HUES48 (cell line): ENCODE data around the gene SCRN2.

Source experiments
- H3K27ac ChIP-seq: one replicate; pipeline ENCODE4 v1.7.0; 2013; ENCODE audit warnings: low read depth, low read length, inconsistent platforms
- H3K27me3 ChIP-seq: 2 replicates; pipeline ENCODE4 v1.6.1; 2013; ENCODE audit warnings: mild to moderate bottlenecking, low read length; ENCODE audit not compliant: control insufficient read depth, insufficient read depth
- H3K36me3 ChIP-seq: 2 replicates; pipeline ENCODE4 v1.6.1; 2013; ENCODE audit warnings: low read length; ENCODE audit not compliant: control insufficient read depth, insufficient read depth
- H3K4me1 ChIP-seq: 2 replicates; pipeline ENCODE4 v1.6.1; 2013; ENCODE audit warnings: mild to moderate bottlenecking, low read length; ENCODE audit not compliant: control insufficient read depth, insufficient read depth
- H3K4me3 ChIP-seq: 2 replicates; pipeline ENCODE4 v1.5.1; 2013; ENCODE audit warnings: mild to moderate bottlenecking, low read depth, low read length
- H3K9ac ChIP-seq: 2 replicates; pipeline ENCODE4 v1.6.1; 2013; ENCODE audit warnings: mild to moderate bottlenecking, low read depth, low read length, moderate library complexity
- H3K9me3 ChIP-seq: 2 replicates; pipeline ENCODE4 v1.6.1; 2013; ENCODE audit warnings: low read length; ENCODE audit not compliant: control insufficient read depth, insufficient read depth

The SCRN2 gene

DNA sequence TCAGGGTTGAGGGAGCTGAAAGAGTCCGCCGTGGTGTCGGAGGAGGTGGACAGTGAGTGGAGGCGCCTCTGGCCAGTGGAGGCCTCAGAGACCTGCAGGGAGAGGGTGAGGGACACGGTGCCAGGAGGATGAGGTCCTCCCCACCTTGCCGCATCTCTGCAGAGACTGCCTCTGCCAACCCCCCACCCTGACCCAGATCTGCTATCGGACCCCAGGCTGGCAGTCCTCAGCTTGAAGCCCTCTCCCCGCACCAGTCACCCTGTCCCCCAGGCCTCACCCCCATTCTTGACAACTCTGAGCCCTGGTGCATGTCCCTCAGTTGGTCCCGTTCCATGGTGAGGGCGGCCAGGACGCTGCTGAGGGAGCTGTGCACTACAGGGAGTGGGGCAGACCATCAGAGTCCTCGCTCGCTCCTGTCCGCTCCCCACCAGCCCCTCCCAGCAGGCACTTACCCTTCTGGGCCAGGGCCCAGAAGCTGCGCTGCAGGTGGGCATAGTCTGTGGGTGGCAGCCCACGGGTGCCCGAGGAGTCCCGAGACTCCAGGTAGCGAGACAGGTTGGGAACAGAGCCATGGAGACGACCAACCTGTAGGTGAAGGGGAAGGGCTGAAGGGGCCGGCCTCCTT lies 24.9 kb downstream of the SCRN2 start:
- Histone ChIP-seq H3K4me1 (no peaks in the 10 kb centered on the region), H3K4me3 (no peak overlapping the region), H3K9ac (no peak overlapping the region), H3K36me3 (peaks cover 5% of the 10 kb centered on the region; the same call in 1 of the 2 replicates), H3K9me3 (no peaks in the 10 kb centered on the region), H3K27me3 (no peaks in the 10 kb centered on the region), H3K27ac (no peak overlapping the region)

DNA sequence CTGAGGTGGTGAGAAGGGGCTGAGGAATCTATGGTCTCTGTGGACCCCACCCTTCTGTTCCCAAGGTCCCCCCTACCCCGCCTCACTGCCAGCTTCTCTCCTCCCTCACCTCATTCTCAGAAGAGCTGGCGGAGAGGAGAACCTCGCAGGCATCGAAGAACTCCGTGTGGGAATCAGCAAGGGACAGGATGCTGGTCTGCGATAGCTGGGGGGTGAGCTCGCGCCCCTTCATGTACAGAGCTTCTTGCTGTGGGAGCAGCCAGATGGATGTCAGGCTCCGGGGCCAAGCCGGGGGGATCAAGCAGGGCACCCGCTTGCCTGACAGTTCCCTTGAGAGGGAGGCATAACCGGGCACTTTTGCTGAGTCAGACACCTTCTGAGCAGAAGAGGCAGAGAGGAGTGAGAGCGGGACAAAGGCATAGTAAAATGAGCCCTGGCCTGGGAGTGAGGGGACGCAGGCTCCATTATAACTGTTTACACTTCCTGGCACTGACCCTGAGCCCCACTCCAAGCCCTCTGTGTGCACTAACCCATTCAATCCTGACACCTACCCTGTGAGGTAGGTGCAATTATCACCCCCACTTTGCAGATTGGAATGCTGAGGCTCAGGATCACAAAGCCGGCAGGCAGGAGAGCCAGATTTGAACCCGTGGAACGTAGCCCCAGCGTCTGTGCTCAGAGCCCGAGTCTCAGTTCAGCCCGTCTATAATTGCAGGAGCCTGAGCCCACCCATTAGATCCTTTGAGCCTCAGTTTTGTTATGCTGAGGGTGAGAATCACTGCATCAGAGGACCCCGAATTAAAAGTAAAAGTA lies 25.8 kb downstream of the SCRN2 start:
- no peaks in the 10 kb centered on the region for H3K27me3 ChIP-seq
- no peaks in the 10 kb centered on the region for H3K9me3 ChIP-seq
- H3K4me1 ChIP-seq, result no peaks in the 10 kb centered on the region
- no peak overlapping the region for H3K9ac ChIP-seq
- no peak overlapping the region for H3K27ac ChIP-seq
- peaks cover 5% of the 10 kb centered on the region; the same call in 1 of the 2 replicates for H3K36me3 ChIP-seq
- no peak overlapping the region for H3K4me3 ChIP-seq

DNA sequence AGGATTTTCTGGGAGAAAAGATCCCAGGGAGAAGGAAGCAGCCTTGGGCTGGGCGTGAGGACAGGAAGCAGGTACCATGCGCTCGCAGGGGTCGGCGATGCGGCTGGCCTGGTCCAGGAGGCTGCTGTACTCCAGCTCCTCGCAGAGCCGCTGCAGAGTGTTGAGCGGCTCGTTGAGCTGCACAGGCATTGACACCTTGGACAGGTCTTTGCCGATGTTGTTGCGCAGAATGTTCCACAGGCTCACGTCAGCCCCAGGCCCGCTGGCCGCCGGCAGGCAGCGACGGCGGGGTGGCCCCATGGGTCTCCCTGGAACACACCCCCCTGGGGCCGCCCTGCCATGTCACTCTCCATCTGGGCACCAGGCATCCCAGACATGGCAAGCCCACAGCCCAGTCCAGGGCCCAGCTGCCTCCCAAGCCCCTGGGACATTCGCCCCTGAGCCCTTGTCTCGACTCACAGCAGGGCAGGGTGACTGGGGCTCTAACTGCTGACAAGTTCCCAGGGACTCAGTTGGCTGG lies 27.5 kb downstream of the SCRN2 start:
- H3K9ac ChIP-seq, result no peak overlapping the region
- H3K9me3 ChIP-seq, result no peaks in the 10 kb centered on the region
- no peak overlapping the region for H3K4me3 ChIP-seq
- H3K4me1 ChIP-seq, result no peaks in the 10 kb centered on the region
- H3K36me3 ChIP-seq, result peaks cover 8% of the 10 kb centered on the region; the same call in 1 of the 2 replicates
- no peak overlapping the region for H3K27ac ChIP-seq
- no peaks in the 10 kb centered on the region for H3K27me3 ChIP-seq

DNA sequence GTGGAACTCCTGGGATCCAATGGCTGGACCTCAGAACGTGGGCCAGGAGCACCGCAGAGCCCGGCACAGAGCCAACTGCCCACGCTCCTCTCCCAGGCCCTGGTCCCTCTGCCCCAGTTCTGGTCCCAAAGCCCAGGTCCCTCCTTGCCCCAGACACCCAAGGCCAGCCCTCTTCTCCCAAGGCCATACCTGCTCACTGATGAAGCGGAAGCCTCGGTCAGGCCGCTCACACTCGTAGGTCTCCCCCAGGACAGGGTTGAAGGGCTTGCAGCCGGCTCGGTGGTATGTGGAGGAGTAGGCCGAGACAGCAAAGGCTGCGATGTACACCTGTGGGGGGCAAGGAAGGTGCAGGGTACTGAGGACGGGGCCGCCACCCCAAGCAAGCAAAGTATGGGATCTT lies 28.0 kb downstream of the SCRN2 start:
- Histone ChIP-seq H3K27ac (no peak overlapping the region), H3K9ac (no peak overlapping the region), H3K9me3 (no peaks in the 10 kb centered on the region), H3K4me1 (no peaks in the 10 kb centered on the region), H3K27me3 (no peaks in the 10 kb centered on the region), H3K36me3 (peaks cover 8% of the 10 kb centered on the region; the same call in 1 of the 2 replicates), H3K4me3 (no peak overlapping the region)

DNA sequence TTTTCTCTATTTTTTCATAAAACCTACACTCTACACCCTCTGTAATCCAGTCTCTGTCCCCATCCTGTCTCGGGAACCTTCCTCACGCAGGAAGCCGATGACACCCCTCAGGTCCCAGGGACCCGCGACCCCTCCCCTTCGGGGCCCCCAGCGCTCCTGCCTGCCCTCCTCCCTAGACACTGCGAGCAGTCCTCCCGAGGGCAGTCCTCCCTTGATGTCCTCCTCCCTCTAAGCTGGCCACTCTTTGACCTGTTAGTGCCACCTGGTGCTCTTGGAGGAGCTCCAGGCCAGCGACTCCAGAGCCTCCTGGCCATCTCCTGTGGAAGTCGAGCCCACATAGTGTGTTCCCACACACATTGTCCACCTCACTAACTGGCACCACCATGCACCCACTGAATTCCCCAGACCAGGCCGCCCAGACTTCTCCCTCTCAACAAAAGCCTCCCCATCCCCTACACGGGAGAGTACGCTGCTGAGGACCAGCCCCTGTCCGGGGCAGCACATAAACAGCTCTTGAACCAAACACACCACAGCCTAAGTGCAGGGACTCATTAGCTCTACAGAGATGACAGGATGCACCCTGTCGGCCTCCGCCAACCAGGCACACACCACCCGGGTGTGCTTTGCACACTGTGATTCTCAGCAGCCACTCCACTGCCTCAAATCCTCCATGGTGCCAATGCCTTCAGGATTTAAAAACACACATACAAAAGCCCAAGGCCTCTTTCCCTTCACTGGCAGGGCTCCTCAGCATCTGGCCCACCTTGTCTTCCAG lies 28.7 kb downstream of the SCRN2 start:
- no peaks in the 10 kb centered on the region for H3K9me3 ChIP-seq
- H3K27me3 ChIP-seq, result no peaks in the 10 kb centered on the region
- no peak overlapping the region for H3K9ac ChIP-seq
- H3K4me1 ChIP-seq, result no peaks in the 10 kb centered on the region
- peaks cover 8% of the 10 kb centered on the region; the same call in 1 of the 2 replicates for H3K36me3 ChIP-seq
- no peak overlapping the region for H3K4me3 ChIP-seq
- no peak overlapping the region for H3K27ac ChIP-seq

DNA sequence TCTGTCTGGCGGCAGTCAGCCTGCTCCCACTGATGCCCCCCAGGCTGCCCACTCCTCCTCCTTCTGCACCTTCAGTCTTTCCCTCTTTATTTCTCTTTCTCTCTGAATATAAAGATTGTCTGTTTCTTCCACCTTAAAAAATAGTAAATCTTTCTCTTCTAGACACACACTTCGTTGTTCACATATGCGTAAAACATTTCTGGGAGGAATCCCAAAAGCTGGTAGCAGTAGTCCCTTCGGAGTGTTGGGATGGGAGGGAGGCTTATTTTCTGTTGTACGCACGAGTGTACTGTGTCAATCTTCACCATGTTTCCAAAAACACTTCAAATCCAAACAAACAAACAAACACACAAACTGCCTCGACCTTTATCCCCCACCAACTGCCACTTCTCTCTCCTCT lies 29.4 kb downstream of the SCRN2 start:
- Histone ChIP-seq H3K4me3 (no peak overlapping the region), H3K27ac (no peak overlapping the region), H3K9me3 (no peaks in the 10 kb centered on the region), H3K27me3 (no peaks in the 10 kb centered on the region), H3K4me1 (no peaks in the 10 kb centered on the region), H3K36me3 (peaks cover 7% of the 10 kb centered on the region; the same call in 1 of the 2 replicates), H3K9ac (no peak overlapping the region)

DNA sequence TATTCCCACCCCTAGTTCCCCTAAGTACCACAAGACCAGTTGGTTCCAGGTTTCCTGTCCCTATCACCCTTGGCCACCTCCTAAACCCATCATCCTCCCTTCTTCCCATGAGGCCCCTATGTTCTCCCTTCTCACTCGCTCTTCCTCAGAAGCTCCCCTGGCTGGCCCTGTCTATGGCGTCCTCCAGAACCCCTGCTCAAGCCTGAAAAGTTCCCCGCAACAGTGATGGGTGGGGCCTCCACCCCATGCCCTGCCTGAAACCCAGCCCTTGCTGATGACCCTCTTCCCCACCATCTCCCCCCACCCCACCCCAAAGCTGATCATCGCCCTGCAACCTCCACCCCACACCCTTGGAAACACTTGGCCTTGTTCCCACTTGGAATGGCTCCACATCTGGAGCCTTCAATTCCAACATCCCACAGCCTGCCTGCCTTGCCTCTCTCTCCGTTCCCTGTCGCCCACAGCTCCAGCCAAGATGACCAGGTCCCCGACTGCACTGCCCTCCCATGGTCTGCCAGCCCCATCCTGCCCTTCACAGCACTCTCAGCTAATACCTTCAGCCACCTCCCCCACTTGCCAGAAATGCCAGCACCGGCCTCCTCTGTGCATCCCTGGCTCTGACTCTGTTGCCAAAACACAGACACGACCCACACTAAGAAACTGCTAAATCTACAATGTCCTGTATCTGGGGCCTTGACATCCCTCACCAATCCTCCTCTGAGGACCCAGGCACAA lies 30.0 kb downstream of the SCRN2 start:
- Histone ChIP-seq H3K4me1 (no peaks in the 10 kb centered on the region), H3K27ac (peak overlapping the region; percentile 21), H3K4me3 (no peak overlapping the region), H3K9me3 (no peaks in the 10 kb centered on the region), H3K9ac (no peak overlapping the region), H3K36me3 (0 out of 2 replicates have a peak, but pooled peaks cover 3% of the 10 kb centered on the region), H3K27me3 (no peaks in the 10 kb centered on the region)

DNA sequence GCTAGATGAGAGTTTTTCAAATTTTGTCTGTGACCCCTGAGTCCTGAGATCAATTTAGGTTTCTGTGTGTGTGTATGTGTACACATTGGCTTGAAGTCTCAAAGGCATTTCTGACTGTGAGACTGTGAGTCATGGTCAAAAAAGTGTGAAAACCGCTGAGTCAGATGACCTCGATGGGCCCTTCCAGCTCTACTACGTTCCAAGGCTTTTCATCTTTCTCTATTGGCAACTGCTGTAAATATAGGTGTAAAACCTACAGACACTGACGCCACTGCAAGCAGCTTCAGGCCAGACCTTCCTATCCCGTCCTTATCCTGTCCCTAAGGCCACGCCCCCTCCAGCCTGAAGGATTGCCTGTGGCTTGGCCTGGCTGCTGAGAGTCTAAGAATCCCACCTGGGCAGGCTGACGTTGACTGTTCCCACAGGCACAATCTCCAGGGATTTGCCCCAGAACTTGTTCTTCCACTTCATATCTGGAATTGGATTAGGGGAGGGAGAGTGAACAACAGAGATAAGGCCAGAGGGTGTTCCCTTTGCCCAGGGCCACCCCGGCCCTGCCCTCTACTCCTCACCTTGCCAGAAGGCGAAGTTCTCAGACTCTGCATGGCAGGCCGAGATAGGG lies 30.8 kb downstream of the SCRN2 start:
- Histone ChIP-seq H3K27me3 (no peaks in the 10 kb centered on the region), H3K9me3 (no peaks in the 10 kb centered on the region), H3K36me3 (0 out of 2 replicates have a peak, but pooled peaks cover 3% of the 10 kb centered on the region), H3K4me3 (no peak overlapping the region), H3K9ac (no peak overlapping the region), H3K27ac (peak overlapping the region; percentile 21), H3K4me1 (no peaks in the 10 kb centered on the region)

DNA sequence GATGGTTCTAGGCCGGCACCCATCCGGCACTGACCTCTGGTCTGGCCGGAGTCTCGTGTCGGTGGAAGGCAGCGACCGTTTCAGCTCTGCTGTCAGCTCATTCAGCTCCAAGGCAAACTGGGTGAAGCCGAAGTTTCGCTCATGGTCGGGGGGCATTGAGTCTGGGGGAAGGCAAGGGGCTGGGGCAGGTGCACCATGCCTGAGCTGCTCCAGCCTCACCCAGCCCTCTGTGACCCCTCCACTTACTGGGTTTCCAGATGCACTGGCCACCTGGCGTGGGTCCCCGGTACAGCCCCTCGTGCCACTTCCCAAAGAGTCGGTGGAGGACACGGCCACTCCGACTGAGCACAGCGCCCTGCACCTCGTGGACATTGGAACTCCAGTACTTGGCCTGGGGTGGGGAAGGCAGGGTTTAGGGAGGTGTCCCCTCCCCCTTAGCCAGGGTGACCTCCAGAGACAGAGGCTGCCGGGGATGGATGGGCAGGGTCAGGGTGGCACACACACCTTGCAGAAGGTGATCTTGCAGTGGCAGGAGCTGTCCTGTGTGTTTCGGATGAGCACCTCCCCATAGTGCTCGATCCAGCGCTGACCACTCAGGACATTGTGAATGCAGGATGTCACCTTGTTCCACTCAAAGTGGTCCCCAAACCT lies 32.1 kb downstream of the SCRN2 start:
- Histone ChIP-seq H3K27me3 (no peaks in the 10 kb centered on the region), H3K9me3 (no peaks in the 10 kb centered on the region), H3K36me3 (0 out of 2 replicates have a peak, but pooled peaks cover 3% of the 10 kb centered on the region), H3K4me1 (no peaks in the 10 kb centered on the region), H3K27ac (no peak overlapping the region), H3K9ac (no peak overlapping the region), H3K4me3 (no peak overlapping the region)
